Measurements from ENCODE around the gene SLC8A1.

- TF ChIP-seq, protein P1, sequence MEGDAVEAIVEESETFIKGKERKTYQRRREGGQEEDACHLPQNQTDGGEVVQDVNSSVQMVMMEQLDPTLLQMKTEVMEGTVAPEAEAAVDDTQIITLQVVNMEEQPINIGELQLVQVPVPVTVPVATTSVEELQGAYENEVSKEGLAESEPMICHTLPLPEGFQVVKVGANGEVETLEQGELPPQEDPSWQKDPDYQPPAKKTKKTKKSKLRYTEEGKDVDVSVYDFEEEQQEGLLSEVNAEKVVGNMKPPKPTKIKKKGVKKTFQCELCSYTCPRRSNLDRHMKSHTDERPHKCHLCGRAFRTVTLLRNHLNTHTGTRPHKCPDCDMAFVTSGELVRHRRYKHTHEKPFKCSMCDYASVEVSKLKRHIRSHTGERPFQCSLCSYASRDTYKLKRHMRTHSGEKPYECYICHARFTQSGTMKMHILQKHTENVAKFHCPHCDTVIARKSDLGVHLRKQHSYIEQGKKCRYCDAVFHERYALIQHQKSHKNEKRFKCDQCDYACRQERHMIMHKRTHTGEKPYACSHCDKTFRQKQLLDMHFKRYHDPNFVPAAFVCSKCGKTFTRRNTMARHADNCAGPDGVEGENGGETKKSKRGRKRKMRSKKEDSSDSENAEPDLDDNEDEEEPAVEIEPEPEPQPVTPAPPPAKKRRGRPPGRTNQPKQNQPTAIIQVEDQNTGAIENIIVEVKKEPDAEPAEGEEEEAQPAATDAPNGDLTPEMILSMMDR (IDR thresholded peaks at IDR 0.05) = no peak
- no peak for TF ChIP-seq POLR2A (IDR thresholded peaks at IDR 0.05)
Measured at GRCh38 chr2:40181855-40182254, 270.0 kb downstream of the SLC8A1 start.
